Naive thymus-derived CD4-positive, alpha-beta T cell (primary cell): ENCODE results near the gene BLACAT1. TPM values are rescaled to one million over a fixed set of nuclear protein-coding genes. Genes with fewer than 3 reads are reported as not detected.
"Not testable (repeated sequence)": the region's sequence is repeated elsewhere in the genome, so short reads cannot be mapped to it uniquely, and the experiment has no call there.

Source experiments
- ATAC-seq: fragments of 150-1000 bp; cut with Tn5 transposase; 2 replicates; pipeline ENCODE4 v1.10.0; 2021; ENCODE audit warnings: mild to moderate bottlenecking, moderate library complexity
- CTCF ChIA-PET: fragments of 350-600 bp; sonication (Branson Sonifier 250); formaldehyde crosslinking; loops from one replicate; lab custom pipeline; 2021; ENCODE audit warnings: antibody characterized with exemption; lab: Charles Lee
- POLR2A ChIA-PET: fragments of 350-600 bp; sonication (Branson Sonifier 250); formaldehyde crosslinking; loops from one replicate; lab custom pipeline; 2021; ENCODE audit warnings: antibody characterized with exemption, inconsistent platforms; lab: Charles Lee
- DNase-seq, 9 donors: peaks; one replicate each; pipeline versions ENCODE4 v3.0.0 to v3.0.0-alpha.2; 2020 to 2022; ENCODE audit warnings: mixed read lengths in 1 of 9
- H3K27ac ChIP-seq: one replicate; pipeline ENCODE4 v1.7.0; 2013; ENCODE audit warnings: mild to moderate bottlenecking, low read depth, low read length, moderate library complexity
- H3K27me3 ChIP-seq, 2 donors: one replicate each; pipeline ENCODE4 v1.7.0; 2013; ENCODE audit warnings: low read length in 2 of 2, mild to moderate bottlenecking in 2 of 2, moderate library complexity in 2 of 2; ENCODE audit not compliant: control insufficient read depth in 2 of 2, insufficient read depth in 2 of 2
- H3K36me3 ChIP-seq, 3 experiments: 1 replicate in 2 of 3; 2 replicates in 1 of 3; pipeline ENCODE4 v1.7.0; 2013; ENCODE audit warnings: low read length in 3 of 3, mild to moderate bottlenecking in 3 of 3, moderate library complexity in 1 of 3; ENCODE audit not compliant: insufficient read depth in 3 of 3, control insufficient read depth in 2 of 3
- H3K4me1 ChIP-seq, 2 donors: one replicate each; pipeline ENCODE4 v1.7.0; 2013; ENCODE audit warnings: low read length in 2 of 2, mild to moderate bottlenecking in 2 of 2, moderate library complexity in 1 of 2; ENCODE audit not compliant: control insufficient read depth in 2 of 2, insufficient read depth in 2 of 2
- H3K4me3 ChIP-seq: 2 replicates; pipeline ENCODE4 v1.7.0; 2013; ENCODE audit warnings: mild to moderate bottlenecking, low read length
- H3K9me3 ChIP-seq, 3 experiments: 1 replicate in 2 of 3; 2 replicates in 1 of 3; pipeline ENCODE4 v1.7.0; 2013; ENCODE audit warnings: low read length in 3 of 3; ENCODE audit not compliant: control insufficient read depth in 2 of 3
- H3K27ac Mint-ChIP-seq, 9 donors: one replicate each; pipeline ENCODE4 v1.8.0; 2020 to 2022; ENCODE audit warnings: mixed read lengths in 9 of 9, mild to moderate bottlenecking in 8 of 9, moderate library complexity in 5 of 9, inconsistent platforms in 2 of 9
- H3K27me3 Mint-ChIP-seq, 5 donors: one replicate each; pipeline ENCODE4 v1.8.0; 2021 to 2022; ENCODE audit warnings: mixed read lengths in 5 of 5, mild to moderate bottlenecking in 1 of 5
- H3K36me3 Mint-ChIP-seq, 5 donors: one replicate each; pipeline ENCODE4 v1.8.0; 2020 to 2022; ENCODE audit warnings: mixed read lengths in 5 of 5, mild to moderate bottlenecking in 3 of 5, inconsistent platforms in 1 of 5
- H3K4me1 Mint-ChIP-seq, 7 donors: one replicate each; pipeline ENCODE4 v1.8.0; 2020 to 2022; ENCODE audit warnings: mixed read lengths in 7 of 7, mild to moderate bottlenecking in 3 of 7, inconsistent platforms in 1 of 7
- H3K4me3 Mint-ChIP-seq, 10 donors: one replicate each; pipeline ENCODE4 v1.8.0; 2020 to 2022; ENCODE audit warnings: mild to moderate bottlenecking in 10 of 10, mixed read lengths in 10 of 10, moderate library complexity in 6 of 10, inconsistent platforms in 2 of 10
- H3K9me3 Mint-ChIP-seq, 11 donors: one replicate each; pipeline ENCODE4 v1.8.0; 2020 to 2022; ENCODE audit warnings: mixed read lengths in 11 of 11, mild to moderate bottlenecking in 4 of 11, inconsistent platforms in 1 of 11, moderate library complexity in 1 of 11
- intact Hi-C, 2 donors: fragments of 100-400 bp; cut with micrococcal nuclease; formaldehyde crosslinking; loops; one replicate each; pipeline ENCODE4 v1.15.1; 2023
- polyA plus RNA-seq, 2 donors: library from polyadenylated mRNA; unstranded; fragments of 300-500 nt; fragmentation: Illumina TruSeq; gene quantifications; one replicate each; pipeline ENCODE4 v1.2.3, GENCODE V29; 2021
- total RNA-seq, 6 experiments: library from RNA in 5 of 6; stranded (reverse) in 5 of 6; gene quantifications; 1 replicate in 5 of 6; 2 replicates in 1 of 6; pipeline ENCODE4 v1.2.3 and lab custom pipeline; 2021 to 2026

The BLACAT1 gene
- total and polyA plus RNA-seq, 7 experiments from 2014 or later: 0.12 to 0.44 (median 0.22) TPM; not detected in 2

- no peak overlapping the region for H3K4me3 ChIP-seq
- CTCF ChIA-PET: interaction anchor here (0.6 to 7.8 kb wide), 34 partner anchors 7 to 1541 kb away, joined by 3 to 111 read pairs (median 3); partner anchors contain the start of genes KLHDC8A and RBBP5
- no peak overlapping the region for H3K4me3 Mint-ChIP-seq
- ATAC-seq: peak; percentile 84
- DNase-seq: peak; percentile 37 to 75 (median 64)
- peaks cover 0 to 22% of the 10 kb centered on the region in 2 donors for H3K4me1 ChIP-seq
- H3K27ac Mint-ChIP-seq: no peak overlapping the region
- H3K36me3 ChIP-seq: no peaks in the 10 kb centered on the region
- H3K9me3 ChIP-seq: no peaks in the 10 kb centered on the region
- H3K27ac ChIP-seq: no peak overlapping the region
- peaks cover 0 to 3% (median 0%) of the 10 kb centered on the region in 5 donors for H3K36me3 Mint-ChIP-seq
- peaks cover 5 to 33% (median 13%) of the 10 kb centered on the region in 7 donors for H3K4me1 Mint-ChIP-seq
- POLR2A ChIA-PET: interaction anchor here (0.6 to 1.0 kb wide), 2 partner anchors 94 to 149 kb away, joined by 3 to 4 read pairs; no protein-coding TSS in a partner anchor
- intact Hi-C loops: loop anchor here (1.0 to 10.0 kb wide), 8 partner anchors 43 to 212 kb away; no protein-coding TSS in a partner anchor
- H3K27me3 Mint-ChIP-seq: peaks cover 45 to 66% (median 60%) of the 10 kb centered on the region in 5 donors
- H3K27me3 ChIP-seq: peaks cover 0 to 7% of the 10 kb centered on the region in 2 donors
- peaks cover 0 to 1% (median 0%) of the 10 kb centered on the region in 11 donors for H3K9me3 Mint-ChIP-seq
These were observed 29.4 kb upstream of the BLACAT1 start for GRCh38 chr1:205484985-205485967.

- ATAC-seq: no peak
- Mint-ChIP-seq H3K27me3 (peaks cover 47 to 74% (median 67%) of the 10 kb centered on the region in 5 donors), H3K9me3 (peaks cover 0 to 1% (median 0%) of the 10 kb centered on the region in 11 donors), H3K27ac (no peak overlapping the region), H3K4me3 (no peak overlapping the region), H3K4me1 (peaks cover 5 to 42% (median 17%) of the 10 kb centered on the region in 7 donors), H3K36me3 (peaks cover 0 to 3% (median 0%) of the 10 kb centered on the region in 5 donors)
- Histone ChIP-seq H3K4me1 (peaks cover 0 to 39% of the 10 kb centered on the region in 2 donors), H3K36me3 (no peaks in the 10 kb centered on the region), H3K4me3 (no peak overlapping the region), H3K27ac (no peak overlapping the region), H3K9me3 (no peaks in the 10 kb centered on the region), H3K27me3 (peaks cover 0 to 7% of the 10 kb centered on the region in 2 donors)
- DNase-seq: no peak
- POLR2A ChIA-PET: no interaction called here
- intact Hi-C loops: loop anchor here in 1 of 2 donors (10.0 kb wide), 1 partner anchor 199 kb away; no protein-coding TSS in a partner anchor
- CTCF ChIA-PET: interaction anchor here (0.6 to 7.8 kb wide), 7 partner anchors 27 to 209 kb away, joined by 5 to 111 read pairs (median 10); no protein-coding TSS in a partner anchor
These were observed 27.5 kb upstream of the BLACAT1 start for GRCh38 chr1:205483372-205483771.

- H3K27me3 ChIP-seq, H3K27ac Mint-ChIP-seq, H3K36me3 ChIP-seq, ATAC-seq, H3K27ac ChIP-seq, H3K9me3 ChIP-seq, H3K4me3 ChIP-seq, DNase-seq, H3K9me3 Mint-ChIP-seq, H3K36me3 Mint-ChIP-seq, H3K4me3 Mint-ChIP-seq: not testable (repeated sequence)
- ChIA-PET CTCF (interaction anchor here (0.5 to 1.7 kb wide), 8 partner anchors 21 to 253 kb away, joined by 3 to 10 read pairs (median 4); no protein-coding TSS in a partner anchor), POLR2A (interaction anchor here (0.9 to 1.5 kb wide), 2 partner anchors 84 to 186 kb away, joined by 3 read pairs; no protein-coding TSS in a partner anchor)
- Mint-ChIP-seq H3K4me1 (peaks cover 5 to 42% (median 17%) of the 10 kb centered on the region in 7 donors), H3K27me3 (peaks cover 42 to 71% (median 61%) of the 10 kb centered on the region in 5 donors)
- intact Hi-C loops: loop anchor here in 1 of 2 donors (10.0 kb wide), 1 partner anchor 198 kb away; no protein-coding TSS in a partner anchor
- H3K4me1 ChIP-seq: peaks cover 0 to 44% of the 10 kb centered on the region in 2 donors
These were observed 26.7 kb upstream of the BLACAT1 start for GRCh38 chr1:205482587-205482986.

- Histone ChIP-seq H3K27ac (no peak overlapping the region), H3K4me3 (peak overlapping the region; percentile 20), H3K4me1 (peaks cover 0 to 44% of the 10 kb centered on the region in 2 donors), H3K36me3 (no peaks in the 10 kb centered on the region), H3K27me3 (peaks cover 0 to 7% of the 10 kb centered on the region in 2 donors), H3K9me3 (no peaks in the 10 kb centered on the region)
- H3K4me1 Mint-ChIP-seq: peaks cover 5 to 42% (median 17%) of the 10 kb centered on the region in 7 donors
- peak overlapping the region in 3 of 10 donors; percentile 11 to 58 (median 44) for H3K4me3 Mint-ChIP-seq
- ChIA-PET POLR2A (interaction anchor here (0.9 to 1.5 kb wide), 2 partner anchors 83 to 185 kb away, joined by 3 read pairs; no protein-coding TSS in a partner anchor), CTCF (interaction anchor here (0.8 to 1.6 kb wide), 4 partner anchors 20 to 208 kb away, joined by 3 to 7 read pairs (median 4); no protein-coding TSS in a partner anchor)
- H3K27ac Mint-ChIP-seq: no peak overlapping the region
- H3K36me3 Mint-ChIP-seq: peaks cover 0 to 3% (median 0%) of the 10 kb centered on the region in 5 donors
- peaks cover 45 to 69% (median 52%) of the 10 kb centered on the region in 5 donors for H3K27me3 Mint-ChIP-seq
- DNase-seq (no peak), ATAC-seq (no peak)
- intact Hi-C loops: loop anchor here in 1 of 2 donors (10.0 kb wide), 1 partner anchor 197 kb away; no protein-coding TSS in a partner anchor
- peaks cover 0 to 3% (median 0%) of the 10 kb centered on the region in 11 donors for H3K9me3 Mint-ChIP-seq
These were observed 25.8 kb upstream of the BLACAT1 start for GRCh38 chr1:205481629-205482151.

- peaks cover 5 to 42% (median 17%) of the 10 kb centered on the region in 7 donors for H3K4me1 Mint-ChIP-seq
- peaks cover 0 to 3% (median 0%) of the 10 kb centered on the region in 5 donors for H3K36me3 Mint-ChIP-seq
- peaks cover 0 to 7% of the 10 kb centered on the region in 2 donors for H3K27me3 ChIP-seq
- ATAC-seq: no peak
- peak overlapping the region; percentile 20 for H3K4me3 ChIP-seq
- peaks cover 44 to 67% (median 52%) of the 10 kb centered on the region in 5 donors for H3K27me3 Mint-ChIP-seq
- H3K9me3 ChIP-seq: no peaks in the 10 kb centered on the region
- no peak for DNase-seq
- intact Hi-C loops: loop anchor here in 1 of 2 donors (10.0 kb wide), 1 partner anchor 196 kb away; no protein-coding TSS in a partner anchor
- H3K36me3 ChIP-seq: no peaks in the 10 kb centered on the region
- H3K27ac Mint-ChIP-seq: no peak overlapping the region
- no peak overlapping the region for H3K27ac ChIP-seq
- H3K4me3 Mint-ChIP-seq: peak overlapping the region in 5 of 10 donors; percentile 11 to 58 (median 32)
- ChIA-PET POLR2A (interaction anchor here (0.6 to 1.5 kb wide), 2 partner anchors 10 to 82 kb away, joined by 3 read pairs; no protein-coding TSS in a partner anchor), CTCF (interaction anchor here (1.2 kb wide), 1 partner anchor 20 kb away, joined by 3 read pairs; no protein-coding TSS in a partner anchor)
- H3K9me3 Mint-ChIP-seq: peaks cover 0 to 5% (median 0%) of the 10 kb centered on the region in 11 donors
- peaks cover 0 to 44% of the 10 kb centered on the region in 2 donors for H3K4me1 ChIP-seq
These were observed 25.4 kb upstream of the BLACAT1 start for GRCh38 chr1:205481218-205481617.
